Left kidney (tissue), 2 donors: ENCODE measurements around the gene BET1L. TPM values are rescaled to one million over a fixed set of nuclear protein-coding genes. Genes with fewer than 3 reads are reported as not detected.
"Not testable (repeated sequence)": the region's sequence is repeated elsewhere in the genome, so short reads cannot be mapped to it uniquely, and the experiment has no call there.

Source experiments
- DNase-seq: peaks from one replicate; pipeline ENCODE4 v3.0.0-alpha.2; 2013
- polyA plus RNA-seq: library from polyadenylated mRNA; unstranded; fragments of 120-200 nt; gene quantifications from one replicate; pipeline ENCODE4 v1.2.1, GENCODE V29; 2013; ENCODE audit not compliant: insufficient read length

BET1L gene
- polyA plus RNA-seq, 1 donor = 41.5 TPM

GRCh38 chr11:232783-233565 lies 25.8 kb upstream of the BET1L start:
- no peak for DNase-seq

- no peak for DNase-seq
Observed at GRCh38 chr11:230431-230830, 23.2 kb upstream of the BET1L start.

GRCh38 chr11:227824-228379 lies 20.7 kb upstream of the BET1L start:
- no peak for DNase-seq

GRCh38 chr11:225734-226453 lies 18.7 kb upstream of the BET1L start:
- no peak for DNase-seq

GRCh38 chr11:224424-224823 lies 17.2 kb upstream of the BET1L start:
- DNase-seq = no peak

GRCh38 chr11:223884-224283 lies 16.7 kb upstream of the BET1L start:
- no peak for DNase-seq

- no peak for DNase-seq
Observed at GRCh38 chr11:223026-223789, 16.0 kb upstream of the BET1L start.

GRCh38 chr11:221998-222789 lies 15.0 kb upstream of the BET1L start:
- no peak for DNase-seq

GRCh38 chr11:221539-221938 lies 14.3 kb upstream of the BET1L start:
- no peak for DNase-seq

- not testable (repeated sequence) for DNase-seq
Observed at GRCh38 chr11:220641-221215, 13.5 kb upstream of the BET1L start.

- no peak for DNase-seq
Observed at GRCh38 chr11:218815-219593, 11.8 kb upstream of the BET1L start.

GRCh38 chr11:217704-218103 lies 10.5 kb upstream of the BET1L start:
- DNase-seq = no peak

- no peak for DNase-seq
Observed at GRCh38 chr11:216081-216974, 9.1 kb upstream of the BET1L start.

GRCh38 chr11:215581-216037 lies 8.4 kb upstream of the BET1L start:
- no peak for DNase-seq

- DNase-seq = no peak
Observed at GRCh38 chr11:214083-214482, 6.9 kb upstream of the BET1L start.

GRCh38 chr11:213111-213510 lies 5.9 kb upstream of the BET1L start:
- DNase-seq = no peak

GRCh38 chr11:212150-213100 lies 5.2 kb upstream of the BET1L start:
- no peak for DNase-seq

- DNase-seq = no peak
Observed at GRCh38 chr11:211741-212140, 4.5 kb upstream of the BET1L start.
